Neural cell (in vitro differentiated cells): Measurements from ENCODE around the gene SMIM38.

Source experiments
- CTCF ChIP-seq: fragments of 450-650 bp; IDR thresholded peaks from 2 replicates; pipeline ENCODE4 v1.5.1; 2014; ENCODE audit warnings: antibody characterized with exemption, mild to moderate bottlenecking, moderate library complexity; ENCODE audit not compliant: poor library complexity, severe bottlenecking
- EZH2 ChIP-seq: fragments of 200-600, 300-800 bp; shearing (Covaris generic), sonication (generic); IDR thresholded peaks from 2 replicates; pipeline ENCODE4 v1.6.1; 2014; ENCODE audit warnings: antibody characterized with exemption, low read length, borderline replicate concordance, mild to moderate bottlenecking; ENCODE audit not compliant: insufficient read depth, poor library complexity, severe bottlenecking
- MXI1 ChIP-seq: fragments of 450-650 bp; conservative IDR thresholded peaks from 2 replicates; pipeline ENCODE4 v1.6.1; 2014; ENCODE audit warnings: antibody characterized with exemption, mild to moderate bottlenecking; ENCODE audit not compliant: poor library complexity, severe bottlenecking
- POLR2AphosphoS5 ChIP-seq: IDR thresholded peaks from 2 replicates; pipeline ENCODE4 v1.6.1; 2012
- REST ChIP-seq: IDR thresholded peaks from 2 replicates; pipeline ENCODE4 v1.6.1; 2012; ENCODE audit warnings: borderline replicate concordance
- SMC3 ChIP-seq: fragments of 450-650 bp; conservative IDR thresholded peaks from 2 replicates; pipeline ENCODE4 v1.6.1; 2014; ENCODE audit warnings: antibody characterized with exemption, mild to moderate bottlenecking, moderate library complexity; ENCODE audit not compliant: poor library complexity

GRCh38 chr11:69203901-69204245 is 48.1 kb downstream of the SMIM38 start:
- TF ChIP-seq CTCF (no peak), POLR2AphosphoS5 (no peak), MXI1 (no peak), SMC3 (no peak), REST (no peak), EZH2 (no peak)
